ENCODE measurements around the gene PACS2.
"Not testable (repeated sequence)": the region's sequence is repeated elsewhere in the genome, so short reads cannot be mapped to it uniquely, and the experiment has no call there.

Gene PACS2

DNA sequence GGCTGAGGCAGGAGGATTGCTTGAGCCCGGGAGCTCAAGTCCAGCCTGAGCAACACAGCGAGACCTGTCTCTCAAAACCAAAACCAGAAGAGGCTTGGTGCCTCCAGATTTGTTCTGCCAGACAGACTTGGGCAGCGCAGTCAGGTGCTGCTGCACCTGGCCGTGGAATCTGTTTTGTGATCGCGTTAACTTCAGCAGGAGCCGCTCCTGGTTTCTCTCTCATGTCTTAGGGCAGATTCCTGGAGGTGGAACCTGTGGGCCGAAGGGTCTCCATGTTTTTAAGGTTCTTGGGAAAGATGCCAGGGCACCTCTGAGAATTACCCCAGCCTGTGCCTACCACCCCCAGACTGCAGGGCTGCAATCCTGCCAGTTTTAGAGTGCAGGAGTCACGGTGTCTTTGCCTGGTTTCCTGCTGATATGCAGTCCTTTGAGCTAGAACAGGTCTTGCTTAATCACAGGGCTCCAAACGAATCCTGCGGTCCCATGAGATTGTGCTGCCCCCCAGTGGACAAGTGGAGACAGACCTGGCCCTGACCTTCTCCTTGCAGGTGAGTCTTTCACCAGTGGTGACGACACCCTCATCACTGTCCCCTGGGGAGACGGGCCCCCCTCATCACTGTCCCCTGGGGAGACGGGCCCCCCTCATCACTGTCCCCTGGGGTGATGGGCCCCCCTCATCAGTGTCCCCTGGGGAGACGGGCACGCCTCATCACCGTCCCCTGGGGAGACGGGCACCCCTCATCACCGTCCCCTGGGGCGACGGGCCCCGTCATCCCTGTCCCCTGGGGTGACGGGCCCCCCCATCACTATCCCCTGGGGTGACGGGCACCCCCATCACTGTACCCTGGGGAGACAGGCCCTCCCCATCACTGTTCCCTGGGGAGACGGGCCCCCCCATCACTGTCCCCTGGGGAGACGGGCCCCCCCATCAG is 37.6 kb downstream of the PACS2 start:
- DNase-seq: peak; percentile 54

DNA sequence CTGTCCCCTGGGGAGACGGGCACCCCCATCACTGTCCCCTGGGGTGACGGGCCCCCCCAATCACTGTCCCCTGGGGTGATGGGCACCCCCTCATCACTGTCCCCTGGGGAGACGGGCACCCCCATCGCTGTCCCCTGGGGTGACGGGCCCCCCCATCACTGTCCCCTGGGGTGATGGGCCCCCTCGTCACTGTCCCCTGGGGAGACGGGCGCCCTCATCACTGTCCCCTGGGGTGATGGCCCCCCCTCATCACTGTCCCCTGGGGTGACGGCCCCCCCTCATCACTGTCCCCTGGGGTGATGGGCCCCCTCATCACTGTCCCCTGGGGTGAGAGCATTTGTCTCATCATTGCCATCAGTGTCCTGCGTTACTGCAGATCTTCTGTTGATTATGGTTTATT is 38.6 kb downstream of the PACS2 start:
- DNase-seq: no peak

DNA sequence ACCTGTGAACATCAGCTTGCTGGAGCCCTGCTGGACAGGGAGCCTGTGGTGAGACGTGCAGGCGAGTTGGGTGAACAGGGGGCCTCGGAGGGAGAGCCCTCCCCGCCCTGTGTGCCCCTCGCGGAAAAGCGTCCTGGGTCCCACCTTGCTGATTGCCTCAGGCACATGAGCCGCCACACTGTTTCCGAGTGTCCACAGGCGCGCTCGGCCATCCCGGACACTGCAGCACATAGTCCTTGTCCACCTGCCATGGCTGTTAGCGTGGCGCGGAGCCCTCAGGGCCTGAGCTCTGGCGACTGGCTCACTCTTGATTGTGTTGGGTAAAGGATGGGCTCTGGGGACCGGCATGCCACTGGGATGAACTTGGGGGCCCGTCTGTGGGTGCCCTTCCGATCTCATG is 40.0 kb downstream of the PACS2 start:
- DNase-seq: no peak

DNA sequence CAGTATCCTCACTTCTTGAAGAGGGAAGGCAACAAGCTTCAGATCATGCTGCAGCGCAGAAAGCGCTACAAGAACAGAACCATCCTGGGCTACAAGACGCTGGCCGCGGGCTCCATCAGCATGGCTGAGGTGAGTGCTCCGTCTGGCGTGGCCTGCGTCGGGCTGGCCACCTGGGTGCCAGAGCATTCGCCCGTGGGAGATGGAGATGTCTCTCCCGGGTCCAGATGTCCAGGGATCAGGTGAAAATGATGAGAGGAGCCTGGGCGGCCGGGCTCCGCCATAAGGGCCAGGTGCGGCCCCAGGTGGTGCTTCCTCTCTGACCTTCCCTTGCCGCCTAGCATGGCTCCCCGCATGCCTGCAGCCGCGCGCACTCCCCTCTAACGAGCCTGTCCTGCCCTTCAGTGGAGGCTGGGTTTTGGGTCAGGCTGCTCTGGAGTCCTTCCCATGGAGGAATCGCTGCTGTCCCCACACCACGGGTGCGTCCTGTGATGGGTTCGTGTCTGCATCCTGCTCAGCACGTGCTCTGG is 40.6 kb downstream of the PACS2 start:
- DNase-seq: no peak

DNA sequence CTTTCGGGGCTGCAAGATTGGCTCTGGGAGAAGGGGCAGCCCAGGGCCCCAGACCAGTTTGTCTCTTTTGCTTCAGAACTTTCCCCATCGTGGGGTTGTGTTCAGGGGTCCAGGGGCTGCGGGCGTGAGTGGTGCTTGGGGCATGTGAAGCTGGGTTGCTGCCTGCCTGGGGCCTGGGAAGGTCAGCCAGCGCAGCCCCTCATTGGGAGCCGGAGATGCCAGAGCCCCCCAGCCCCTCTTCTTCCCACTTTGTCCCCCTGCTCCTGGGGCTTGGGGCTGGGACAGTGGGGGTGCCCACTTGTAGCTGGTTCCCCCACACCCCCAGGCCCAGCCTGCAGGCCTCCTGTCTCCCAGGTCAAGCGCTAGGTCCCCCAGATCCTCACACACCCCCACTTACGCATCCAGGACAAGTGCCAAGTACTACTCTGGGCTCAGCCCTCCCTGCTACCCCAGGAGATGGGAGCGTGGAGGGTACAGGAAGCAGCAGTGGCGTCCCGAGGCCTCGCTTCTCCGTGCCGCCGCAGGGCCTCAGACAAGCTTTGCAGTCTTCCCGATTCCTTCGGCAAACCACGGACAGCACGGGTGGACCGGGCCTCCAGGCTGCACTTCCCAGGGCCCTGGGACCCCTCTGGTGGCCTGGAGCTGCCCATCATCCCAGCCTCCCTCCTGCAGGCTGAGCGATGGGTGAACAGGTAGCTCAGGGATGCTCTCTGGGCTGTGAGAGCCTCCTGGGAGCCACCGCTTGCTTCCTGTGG is 41.5 kb downstream of the PACS2 start:
- DNase-seq: no peak

DNA sequence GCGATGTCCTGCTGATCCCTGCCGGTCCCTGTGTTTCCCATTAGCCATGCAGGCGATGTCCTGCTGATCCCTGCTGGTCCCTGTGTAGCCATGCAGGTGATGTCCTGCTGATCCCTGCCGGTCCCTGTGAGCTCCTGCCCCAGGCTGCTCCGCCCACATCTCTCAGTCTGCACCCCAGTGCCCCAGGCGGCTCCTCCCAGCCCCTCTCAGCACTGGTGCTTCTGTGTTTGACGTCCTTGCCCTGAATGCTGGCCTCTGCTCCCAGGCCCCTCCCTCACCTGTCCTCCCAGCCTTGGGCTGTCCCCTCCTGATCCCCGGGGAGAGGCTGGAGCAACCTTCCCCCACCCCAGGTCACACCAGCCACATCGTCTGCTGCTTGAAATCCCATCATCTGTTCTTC is 42.4 kb downstream of the PACS2 start:
- no peak for DNase-seq

DNA sequence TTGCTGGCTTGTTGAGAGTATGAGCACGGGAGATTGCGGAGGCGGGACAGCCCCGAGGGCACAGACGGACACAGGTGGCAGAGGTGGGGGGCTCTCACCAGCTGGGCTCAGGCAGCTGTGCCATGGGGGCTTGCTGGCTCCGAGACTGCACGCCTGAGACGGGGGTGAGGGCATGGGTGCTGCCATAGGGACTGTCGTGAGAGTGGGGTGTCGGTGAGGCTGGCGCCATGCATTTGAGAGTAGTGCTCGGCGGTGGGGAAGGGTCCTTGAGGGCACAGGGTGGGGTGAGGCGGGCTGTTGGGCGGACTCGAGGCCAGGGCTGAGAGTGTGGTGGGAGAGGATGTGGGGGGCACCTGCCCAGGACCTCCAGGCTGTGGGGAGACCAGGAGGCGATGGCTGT is 43.1 kb downstream of the PACS2 start:
- DNase-seq: no peak

DNA sequence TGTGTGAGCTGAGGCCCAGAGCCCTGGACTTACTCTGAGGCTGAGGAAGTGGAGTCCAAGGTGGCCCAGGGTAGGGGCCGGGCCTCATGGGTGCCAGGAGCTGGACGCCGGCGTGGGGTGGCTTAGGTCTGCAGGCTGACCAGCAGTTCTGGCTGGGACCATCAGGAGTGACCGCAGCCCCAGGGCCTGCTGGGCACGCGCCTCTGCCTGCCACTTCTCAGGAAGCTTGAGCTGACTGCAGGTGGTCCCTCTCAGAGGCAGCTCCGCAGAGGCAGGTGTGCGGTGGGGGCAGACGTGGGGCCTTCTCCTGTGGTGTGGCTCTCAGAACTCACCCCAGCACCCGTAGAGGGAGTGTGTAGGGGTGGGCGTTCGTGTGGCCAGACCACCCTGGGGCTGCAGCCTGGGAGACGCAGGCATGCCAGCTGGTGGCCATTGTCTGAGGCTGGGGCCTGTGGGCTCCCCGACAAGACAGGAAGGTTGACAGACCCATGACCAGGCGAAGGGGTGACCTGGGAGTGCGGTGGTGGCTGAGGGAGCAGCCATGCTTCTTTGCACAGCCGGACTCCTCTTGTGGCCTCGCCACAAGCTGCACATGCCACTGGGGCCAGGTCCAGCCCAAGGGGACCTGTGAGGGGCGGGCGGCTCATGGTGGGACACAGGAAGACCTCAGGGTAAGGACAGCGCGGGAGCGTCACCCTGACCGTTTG is 43.7 kb downstream of the PACS2 start:
- DNase-seq: no peak

DNA sequence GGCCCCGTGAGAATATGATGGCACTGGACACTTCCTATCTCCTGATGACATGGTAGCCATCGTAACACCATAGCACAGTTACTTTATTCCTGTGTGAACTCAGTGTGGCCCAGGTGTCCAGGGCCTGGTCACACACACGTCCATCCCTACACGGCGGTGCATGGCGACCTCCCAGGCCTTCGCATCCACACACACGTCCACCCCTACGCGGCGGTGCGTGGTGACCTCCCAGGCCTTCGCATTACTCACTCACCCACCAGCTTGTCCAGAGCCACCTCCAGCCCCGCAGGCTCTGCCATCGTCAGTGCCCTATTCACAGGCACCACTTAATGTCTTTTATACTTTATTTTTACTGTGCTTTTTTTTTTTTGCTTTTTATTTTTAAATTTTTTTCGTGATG is 44.4 kb downstream of the PACS2 start:
- DNase-seq: no peak

DNA sequence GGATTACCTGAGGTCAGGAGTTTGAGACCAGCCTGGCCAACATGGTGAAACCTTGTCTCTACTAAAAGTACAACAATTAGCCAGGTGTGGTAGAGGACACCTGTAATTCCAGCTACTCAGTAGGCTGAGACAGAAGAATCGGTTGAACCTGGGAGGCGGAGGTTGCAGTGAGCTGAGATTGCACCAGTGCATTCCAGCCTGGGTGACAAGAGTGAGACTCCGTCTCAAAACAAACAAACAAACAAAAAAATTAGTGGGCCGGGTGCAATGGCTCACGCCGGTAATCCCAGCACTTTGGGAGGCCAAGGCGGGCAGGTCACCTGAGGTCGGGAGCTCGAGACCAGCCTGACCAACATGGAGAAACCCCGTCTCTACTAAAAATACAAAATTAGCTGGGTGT is 46.9 kb downstream of the PACS2 start:
- not testable (repeated sequence) for DNase-seq

DNA sequence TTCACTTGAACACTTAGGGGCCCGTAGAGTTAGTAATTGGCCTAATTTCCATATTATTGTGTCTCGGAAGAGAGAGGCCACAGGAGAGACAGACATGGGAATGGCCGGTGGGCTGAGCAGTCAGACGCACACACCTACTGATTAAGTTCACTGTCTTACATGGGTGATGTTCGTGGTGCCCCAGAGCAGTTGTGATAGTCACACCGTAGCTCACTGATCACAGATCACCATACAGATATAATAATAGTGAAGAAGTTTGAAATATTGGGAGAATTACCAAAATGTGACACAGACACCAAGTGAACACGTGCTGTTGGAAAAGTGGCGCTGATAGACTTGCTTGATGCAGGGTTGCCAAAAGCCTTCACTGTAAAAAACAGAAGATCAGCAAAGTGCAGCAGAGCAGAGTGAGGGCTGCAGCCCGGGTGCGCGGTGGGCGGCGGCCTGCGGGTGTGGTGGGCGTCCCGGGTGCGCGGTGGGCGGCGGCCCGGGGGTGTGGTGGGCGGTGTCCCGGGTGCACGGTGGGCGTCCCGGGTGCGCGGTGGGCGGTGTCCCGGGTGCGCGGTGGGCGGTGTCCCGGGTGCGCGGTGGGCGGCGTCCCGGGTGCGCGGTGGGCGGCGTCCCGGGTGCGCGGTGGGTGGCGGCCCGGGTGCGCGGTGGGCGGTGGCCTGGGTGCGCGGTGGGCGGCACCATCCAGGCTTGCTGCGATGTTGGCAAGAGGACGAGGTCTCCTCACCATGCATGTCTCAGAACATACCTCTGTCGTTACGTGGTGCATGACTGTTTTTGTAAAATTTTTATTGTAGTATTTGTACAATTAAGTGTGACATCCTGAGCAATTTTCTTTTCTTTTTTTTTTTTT is 49.5 kb downstream of the PACS2 start:
- DNase-seq: no peak

DNA sequence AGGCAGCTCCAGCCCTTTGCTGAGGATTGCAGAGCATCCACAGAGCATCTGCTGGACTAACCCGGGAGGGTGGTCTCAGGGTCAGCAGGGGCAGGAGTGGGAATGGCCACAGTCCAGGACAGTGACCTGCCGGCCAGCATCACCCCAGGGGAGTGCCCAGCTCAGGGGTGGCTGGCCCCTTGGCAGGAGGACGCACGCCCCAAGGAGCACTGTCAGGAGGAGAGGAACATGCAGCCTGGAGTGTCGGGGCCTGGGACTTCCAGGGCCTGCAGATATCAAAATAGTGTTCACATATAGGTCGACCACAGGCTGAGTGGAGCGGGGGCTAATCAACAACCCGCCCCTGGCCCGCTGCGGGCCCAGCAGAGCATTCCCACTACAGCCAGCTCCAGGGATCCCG is 50.6 kb downstream of the PACS2 start:
- no peak for DNase-seq

DNA sequence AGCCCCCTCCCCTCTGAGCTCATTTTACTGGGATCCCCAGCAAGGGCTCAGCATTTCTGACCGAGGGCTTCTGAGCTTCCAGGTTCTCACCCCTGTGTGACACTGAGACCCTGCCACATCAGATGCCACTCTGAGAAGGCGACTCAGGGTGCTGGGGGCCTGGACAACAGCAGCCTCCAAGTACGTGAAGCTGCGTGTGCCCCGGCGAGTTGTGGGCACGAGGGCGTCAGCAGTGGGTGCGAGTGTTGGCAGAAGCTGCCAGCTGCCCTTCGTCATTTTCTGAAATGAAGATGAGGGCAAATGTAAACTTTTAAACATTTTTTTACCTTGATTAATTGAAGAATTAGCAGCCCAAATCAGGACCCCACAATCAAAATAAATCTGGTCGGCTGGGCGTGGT is 51.1 kb downstream of the PACS2 start:
- DNase-seq: no peak

DNA sequence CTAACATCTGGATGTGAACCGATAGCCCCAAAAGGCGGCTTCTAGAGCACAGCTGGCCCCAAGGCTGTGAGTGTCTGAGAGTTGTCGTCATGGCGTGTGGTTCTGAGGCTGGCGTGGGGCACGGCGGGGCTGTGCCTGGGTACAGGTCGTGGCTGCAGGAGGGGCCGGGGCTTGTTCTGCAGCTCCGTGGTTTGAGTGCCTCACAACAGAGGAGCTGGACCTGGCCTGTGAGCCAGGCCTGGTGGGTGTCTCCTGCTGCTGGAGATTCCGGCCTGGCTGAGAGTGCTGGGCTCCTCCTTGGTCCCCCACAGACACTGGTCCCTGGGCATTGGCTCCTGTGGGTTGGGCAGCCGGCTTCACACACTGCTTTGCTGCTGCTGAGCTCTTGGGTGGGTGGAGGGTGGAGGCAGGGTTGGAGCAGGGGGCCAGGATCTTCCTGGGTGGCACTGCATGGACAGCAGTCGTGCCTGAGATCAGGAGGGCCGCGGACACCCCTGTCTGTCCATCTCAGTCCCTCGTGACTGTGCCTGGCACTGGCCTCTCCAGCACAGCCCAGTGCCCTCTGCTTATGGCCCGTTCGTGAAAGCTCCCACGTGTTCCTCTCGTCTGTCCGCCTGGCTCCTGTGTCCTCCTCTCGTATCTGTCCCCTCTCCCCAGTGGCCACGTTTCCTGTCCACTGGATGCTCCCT is 52.0 kb downstream of the PACS2 start:
- no peak for DNase-seq

DNA sequence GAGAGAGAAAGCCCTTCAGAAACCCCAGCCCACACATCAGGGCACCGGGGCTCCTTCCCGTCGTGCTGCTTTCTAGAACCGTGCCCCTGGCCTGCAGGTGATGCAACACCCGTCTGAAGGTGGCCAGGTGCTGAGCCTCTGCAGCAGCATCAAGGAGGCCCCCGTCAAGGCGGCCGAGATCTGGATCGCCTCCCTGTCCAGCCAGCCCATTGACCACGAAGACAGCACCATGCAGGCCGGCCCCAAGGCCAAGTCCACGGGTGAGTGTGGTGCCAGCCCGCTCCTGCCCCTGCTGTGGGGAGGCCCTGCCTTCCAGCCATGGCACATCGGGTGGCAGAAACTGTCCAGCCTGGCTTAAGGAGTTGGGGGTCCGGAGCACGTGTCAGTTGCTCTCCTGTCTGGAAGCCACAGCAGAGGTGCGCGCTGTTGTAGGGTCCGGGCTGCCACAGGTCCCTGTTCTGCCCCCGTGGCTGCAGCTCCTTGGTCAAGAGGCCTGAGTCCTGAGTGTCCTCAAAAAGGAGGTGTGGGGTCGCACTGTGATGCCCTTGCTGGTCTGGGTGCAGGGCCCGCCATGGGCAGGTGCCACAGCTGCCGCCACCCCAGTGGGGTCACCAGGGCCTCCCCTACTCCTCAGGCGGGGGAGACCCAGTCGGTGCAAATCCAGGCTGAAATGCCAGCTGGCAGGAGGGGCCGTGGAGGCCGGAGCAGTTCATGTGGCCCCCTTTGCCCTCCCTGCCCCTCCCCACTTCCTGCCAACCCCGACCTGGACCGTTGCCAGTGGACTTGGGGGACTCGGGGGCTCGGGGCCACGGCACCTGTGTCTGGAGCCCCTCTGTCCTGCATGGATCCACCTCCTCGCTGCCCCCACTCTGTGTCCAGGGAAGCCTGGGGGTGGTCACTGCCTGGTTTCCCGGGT is 52.8 kb downstream of the PACS2 start:
- no peak for DNase-seq

DNA sequence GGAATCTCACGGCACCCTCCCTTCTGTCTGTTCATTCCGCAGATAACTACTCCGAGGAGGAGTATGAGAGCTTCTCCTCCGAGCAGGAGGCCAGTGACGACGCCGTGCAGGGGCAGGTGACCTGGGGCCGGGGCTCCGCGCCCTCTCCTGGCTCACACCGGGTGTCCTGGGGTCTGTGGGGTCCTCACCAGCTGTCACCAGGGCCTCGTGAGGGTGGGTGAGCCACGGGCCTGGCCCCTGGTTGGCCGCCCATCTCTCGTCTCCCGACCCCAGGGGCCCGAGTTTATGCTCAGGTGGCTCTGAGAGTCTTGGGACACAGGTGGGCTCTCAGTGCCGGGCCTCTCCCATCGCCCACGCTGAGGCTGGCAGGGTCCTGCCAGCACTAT is 53.5 kb downstream of the PACS2 start:
- no peak for DNase-seq

DNA sequence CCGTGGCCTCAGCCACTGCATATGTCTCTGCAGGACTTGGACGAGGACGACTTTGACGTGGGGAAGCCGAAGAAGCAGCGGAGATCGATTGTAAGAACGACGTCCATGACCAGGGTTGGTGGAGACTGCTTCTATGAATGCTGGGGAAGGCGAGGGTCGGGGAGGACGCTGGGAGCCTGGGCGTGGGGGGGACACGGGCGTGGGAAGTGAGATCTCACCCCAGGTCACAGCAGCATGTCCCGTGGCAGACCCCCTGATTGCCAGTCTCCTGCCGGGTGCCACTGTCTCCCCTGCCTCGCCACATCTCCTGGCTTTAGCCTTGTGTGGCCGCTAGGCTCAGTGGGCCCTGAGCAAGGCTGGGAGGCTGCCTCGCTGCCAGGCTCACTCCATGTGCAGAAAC is 53.9 kb downstream of the PACS2 start:
- no peak for DNase-seq

DNA sequence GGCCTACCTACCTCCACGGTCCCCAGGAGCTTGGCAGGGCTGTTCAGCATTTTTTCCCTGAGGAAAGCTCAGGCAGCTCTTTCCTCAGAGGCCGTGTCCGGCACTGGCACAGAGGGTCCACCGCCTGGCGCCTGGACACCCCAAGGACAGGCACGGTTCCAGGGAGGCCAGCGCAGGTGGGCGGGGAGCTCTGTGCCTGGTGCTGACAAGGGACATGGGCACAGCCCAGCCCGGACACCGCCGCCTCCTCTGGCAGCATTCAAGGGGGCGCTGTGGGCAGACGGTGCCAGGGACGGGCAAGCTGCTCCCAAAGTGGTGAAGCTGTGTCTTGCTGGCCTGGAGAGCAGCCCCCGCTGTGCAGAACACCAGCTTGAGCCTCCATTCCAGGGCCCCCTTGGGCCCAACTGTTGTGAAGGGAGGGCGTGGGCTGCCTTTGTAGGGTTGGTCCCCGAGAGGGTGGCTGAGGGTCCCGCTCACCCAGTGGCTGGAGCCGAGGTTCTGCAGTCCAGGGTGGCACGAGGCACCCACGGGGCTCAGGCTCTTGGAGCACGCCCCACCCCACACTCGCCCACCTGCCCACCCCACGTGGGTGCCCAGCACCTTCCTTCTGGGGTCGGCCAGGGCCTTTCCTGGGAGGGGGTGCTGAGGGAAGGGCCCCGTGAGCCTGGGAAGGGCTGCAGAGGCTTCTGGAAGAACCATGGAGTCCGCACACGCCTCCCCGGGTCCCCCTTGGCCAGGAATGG is 54.5 kb downstream of the PACS2 start:
- no peak for DNase-seq

DNA sequence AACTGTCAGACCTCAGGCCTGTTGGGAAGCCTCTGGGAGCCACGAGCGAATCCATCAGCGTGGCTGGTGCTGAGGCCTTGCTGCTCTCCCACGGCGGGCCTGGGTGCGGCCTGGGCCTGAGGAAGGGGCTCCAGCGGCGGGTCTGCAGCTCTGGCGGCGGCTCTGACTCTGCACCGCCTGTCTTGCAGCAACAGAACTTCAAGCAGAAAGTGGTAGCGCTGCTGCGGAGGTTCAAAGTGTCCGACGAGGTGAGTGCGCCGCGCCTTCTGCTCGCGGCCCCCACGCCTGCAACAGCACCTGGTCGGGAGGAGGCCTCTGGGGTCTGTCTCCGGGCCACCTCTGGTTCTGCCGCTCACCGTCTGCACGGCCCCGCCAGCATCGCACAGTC is 55.1 kb downstream of the PACS2 start:
- no peak for DNase-seq

DNA sequence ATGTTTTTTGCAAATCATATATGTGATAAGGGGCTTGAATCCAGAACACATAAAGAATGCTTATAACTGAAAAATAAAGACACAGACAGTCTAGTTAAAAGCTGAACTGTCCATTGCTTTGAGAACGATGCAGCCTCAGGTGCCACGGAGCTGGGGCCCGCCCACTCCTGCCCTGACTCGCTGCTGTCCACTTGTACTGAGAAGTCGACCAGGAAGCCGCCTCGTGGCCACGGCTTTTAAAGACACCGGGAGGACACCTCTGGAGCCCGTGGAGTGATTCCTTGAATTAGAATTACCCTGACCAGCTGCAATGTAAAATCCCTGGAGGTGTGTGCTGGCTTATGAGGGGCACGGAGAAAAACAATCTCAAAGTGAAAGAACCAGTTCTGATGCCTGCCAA is 59.8 kb downstream of the PACS2 start:
- DNase-seq: no peak
